Esophagus muscularis mucosa (tissue), 2 donors: ENCODE measurements around the gene LRRC41.

Source experiments
- POLR2A ChIP-seq: fragments of 450-650 bp; IDR thresholded peaks from one replicate; pipeline ENCODE4 v1.6.1; 2017; ENCODE audit warnings: antibody characterized with exemption, moderate library complexity, mild to moderate bottlenecking, low read depth
- POLR2AphosphoS5 ChIP-seq, 2 donors: sonication (generic); formaldehyde crosslinking; IDR thresholded peaks; one replicate each; pipeline ENCODE4 v1.6.1; 2017; ENCODE audit warnings: antibody characterized with exemption in 2 of 2

GRCh38 chr1:46335081-46335480 is 31.7 kb upstream of the LRRC41 start:
- TF ChIP-seq POLR2A (no peak), POLR2AphosphoS5 (IDR thresholded peaks at IDR 0.05) (no peak)
